AG04449 (cell line): ENCODE results near the gene LEP.
"Not testable (repeated sequence)": the region's sequence is repeated elsewhere in the genome, so short reads cannot be mapped to it uniquely, and the experiment has no call there.

Experiments used
- CTCF ChIA-PET: fragments of 350-600 bp; formaldehyde crosslinking; extraction: SDS; loops from one replicate; lab custom pipeline; 2021; ENCODE audit warnings: antibody characterized with exemption; lab: Yijun Ruan, JAX
- POLR2A ChIA-PET: fragments of 400-600, 350-600 bp; formaldehyde crosslinking; extraction: SDS; loops from one replicate; lab custom pipeline; 2020; ENCODE audit warnings: antibody characterized with exemption, inconsistent platforms; lab: Yijun Ruan, JAX
- DNase-seq: peaks from one replicate; pipeline ENCODE4 v3.0.0-alpha.2; 2010; ENCODE audit warnings: low read depth, low spot score
- H3K4me3 ChIP-seq: 2 replicates; pipeline ENCODE4 v1.5.1; 2011; ENCODE audit warnings: low read depth, mild to moderate bottlenecking, control low read depth, low read length
- TF ChIP-seq, protein P1 (sequence below): IDR thresholded peaks from one replicate; pipeline ENCODE4 v1.5.1; 2011; ENCODE audit warnings: mild to moderate bottlenecking, moderate library complexity, low read length, control low read depth, inconsistent platforms; ENCODE audit not compliant: insufficient read depth; ENCODE audit errors: missing control alignments

Gene LEP

DNA sequence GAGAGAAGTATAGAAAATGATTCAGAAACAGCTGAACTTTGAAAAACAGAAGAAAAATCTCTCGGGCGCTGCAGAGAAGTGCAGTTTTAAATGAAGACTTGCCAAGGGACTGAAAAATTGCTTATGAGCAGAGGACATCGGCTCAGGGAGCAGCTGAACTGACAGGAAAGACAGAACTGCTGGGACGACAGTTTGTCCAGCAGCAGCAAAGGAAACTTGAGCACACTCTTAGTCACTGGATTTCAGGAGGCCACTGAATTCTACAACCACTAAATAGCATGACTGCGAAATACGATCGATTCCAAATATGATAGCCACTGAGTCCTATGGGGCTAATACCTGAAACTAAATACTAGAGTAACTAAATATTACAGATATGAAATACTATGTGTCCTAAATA, 43.0 kb downstream of the LEP start:
- H3K4me3 ChIP-seq: no peak overlapping the region
- no peak for DNase-seq
- CTCF ChIA-PET: interaction anchor here (1.0 kb wide), 1 partner anchor 38 kb away, joined by 3 read pairs; no protein-coding TSS in a partner anchor
- POLR2A ChIA-PET: no interaction called here
- TF ChIP-seq, protein P1, sequence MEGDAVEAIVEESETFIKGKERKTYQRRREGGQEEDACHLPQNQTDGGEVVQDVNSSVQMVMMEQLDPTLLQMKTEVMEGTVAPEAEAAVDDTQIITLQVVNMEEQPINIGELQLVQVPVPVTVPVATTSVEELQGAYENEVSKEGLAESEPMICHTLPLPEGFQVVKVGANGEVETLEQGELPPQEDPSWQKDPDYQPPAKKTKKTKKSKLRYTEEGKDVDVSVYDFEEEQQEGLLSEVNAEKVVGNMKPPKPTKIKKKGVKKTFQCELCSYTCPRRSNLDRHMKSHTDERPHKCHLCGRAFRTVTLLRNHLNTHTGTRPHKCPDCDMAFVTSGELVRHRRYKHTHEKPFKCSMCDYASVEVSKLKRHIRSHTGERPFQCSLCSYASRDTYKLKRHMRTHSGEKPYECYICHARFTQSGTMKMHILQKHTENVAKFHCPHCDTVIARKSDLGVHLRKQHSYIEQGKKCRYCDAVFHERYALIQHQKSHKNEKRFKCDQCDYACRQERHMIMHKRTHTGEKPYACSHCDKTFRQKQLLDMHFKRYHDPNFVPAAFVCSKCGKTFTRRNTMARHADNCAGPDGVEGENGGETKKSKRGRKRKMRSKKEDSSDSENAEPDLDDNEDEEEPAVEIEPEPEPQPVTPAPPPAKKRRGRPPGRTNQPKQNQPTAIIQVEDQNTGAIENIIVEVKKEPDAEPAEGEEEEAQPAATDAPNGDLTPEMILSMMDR: no peak

- TF ChIP-seq, protein P1: no peak
- ChIA-PET CTCF (interaction anchor here (1.0 kb wide), 1 partner anchor 35 kb away, joined by 4 read pairs; no protein-coding TSS in a partner anchor), POLR2A (no interaction called here)
- no peak for DNase-seq
- no peak overlapping the region for H3K4me3 ChIP-seq
Measured at GRCh38 chr7:128287556-128287955, 46.5 kb downstream of the LEP start.

DNA sequence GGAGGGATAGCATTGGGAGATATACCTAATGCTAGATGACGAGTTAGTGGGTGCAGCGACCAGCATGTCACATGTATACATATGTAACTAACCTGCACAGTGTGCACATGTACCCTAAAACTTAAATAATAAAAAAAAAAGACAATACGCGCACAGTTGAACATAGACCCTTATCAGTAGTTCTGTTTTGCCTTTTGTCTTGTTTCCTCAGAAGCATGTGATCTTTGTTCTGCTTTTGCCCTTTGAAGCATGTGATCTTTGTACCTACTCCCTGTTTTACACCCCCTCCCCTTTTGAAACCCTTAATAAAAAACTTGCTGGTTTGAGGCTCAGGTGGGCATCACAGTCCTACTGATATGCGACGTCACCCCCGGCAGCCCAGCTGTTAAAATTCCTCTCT, 56.9 kb downstream of the LEP start:
- POLR2A ChIA-PET, DNase-seq, H3K4me3 ChIP-seq: not testable (repeated sequence)
- CTCF ChIA-PET: interaction anchor here (1.1 kb wide), 1 partner anchor 13 kb away, joined by 3 read pairs; no protein-coding TSS in a partner anchor

DNA sequence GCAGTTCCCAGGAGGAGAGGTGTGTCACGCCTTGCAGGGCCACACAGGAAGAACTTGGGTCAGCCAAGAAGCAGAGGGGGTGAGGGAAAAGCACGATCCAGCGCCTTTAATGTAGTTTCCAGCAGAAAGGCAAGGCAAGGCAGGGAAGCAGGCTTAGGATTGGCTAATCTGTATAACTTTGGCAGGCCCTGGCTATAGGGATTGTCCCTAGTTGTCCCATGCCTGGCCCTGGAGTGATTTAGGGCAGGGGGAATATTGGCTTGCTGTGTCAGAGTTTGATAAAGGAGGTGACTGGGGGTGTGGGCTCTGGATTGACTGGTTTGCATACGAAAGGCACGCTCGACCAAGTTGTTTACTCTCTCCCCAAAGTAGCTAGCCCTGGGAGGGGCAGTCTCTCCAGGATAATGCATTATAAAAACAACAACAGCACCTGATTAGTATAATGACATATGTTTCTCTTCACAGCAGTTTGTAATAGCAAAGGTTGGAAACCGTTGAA, 58.1 kb downstream of the LEP start:
- POLR2A ChIA-PET: no interaction called here
- CTCF ChIA-PET: no interaction called here
- TF ChIP-seq, protein P1: no peak
- DNase-seq: no peak
- H3K4me3 ChIP-seq: no peak overlapping the region

DNA sequence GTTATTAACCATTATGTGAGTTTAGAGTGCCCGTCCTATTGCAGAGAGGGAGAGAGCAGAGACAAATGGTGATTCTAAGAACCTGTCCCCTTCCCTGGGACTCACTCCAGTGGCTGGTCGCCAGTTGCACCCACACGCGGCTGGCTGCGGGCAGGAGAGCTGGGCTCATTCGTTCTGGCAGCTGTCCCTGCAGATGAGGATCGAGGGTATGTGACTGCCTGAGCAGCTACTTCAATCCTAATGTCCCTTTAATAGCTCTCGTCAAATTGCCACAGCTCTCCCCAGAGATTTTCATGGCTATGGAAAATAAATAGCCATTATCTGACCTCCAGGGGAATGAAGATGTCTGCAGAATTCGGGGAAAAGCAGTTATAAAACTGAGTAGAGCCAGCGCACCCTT, 61.1 kb downstream of the LEP start:
- TF ChIP-seq, protein P1: no peak
- no peak for DNase-seq
- POLR2A ChIA-PET: no interaction called here
- H3K4me3 ChIP-seq: no peak overlapping the region
- CTCF ChIA-PET: interaction anchor here (1.3 to 3.0 kb wide), 3 partner anchors 9 to 35 kb away, joined by 3 to 8 read pairs (median 4); no protein-coding TSS in a partner anchor

- TF ChIP-seq, protein P1: no peak
- no peak for DNase-seq
- ChIA-PET CTCF (interaction anchor here (1.2 to 3.0 kb wide), 3 partner anchors 8 to 20 kb away, joined by 3 to 8 read pairs (median 4); no protein-coding TSS in a partner anchor), POLR2A (interaction anchor here (0.6 kb wide), 1 partner anchor 26 kb away, joined by 3 read pairs; no protein-coding TSS in a partner anchor)
- no peak overlapping the region for H3K4me3 ChIP-seq
Measured at GRCh38 chr7:128303133-128303532, 62.1 kb downstream of the LEP start.

DNA sequence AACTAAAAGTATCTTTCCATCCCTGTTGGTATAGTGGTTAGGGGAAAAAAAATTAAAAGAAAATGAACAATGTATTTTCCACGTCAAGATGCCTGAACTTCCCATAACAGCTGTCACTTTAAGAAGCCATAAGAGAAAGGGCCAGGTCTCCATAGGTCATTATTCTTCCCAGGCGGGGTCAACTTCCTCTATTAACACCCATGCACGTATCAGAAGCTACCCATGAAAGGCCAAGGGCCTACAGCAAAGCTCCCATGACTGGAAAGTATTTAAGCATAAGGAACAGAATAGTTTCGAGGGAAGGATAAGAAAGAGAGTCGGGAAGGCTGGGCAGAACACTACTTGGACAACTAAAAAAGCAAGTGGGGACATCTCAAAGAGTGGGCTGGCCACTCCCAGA, 62.6 kb downstream of the LEP start:
- TF ChIP-seq, protein P1: no peak
- ChIA-PET CTCF (interaction anchor here (1.2 to 3.0 kb wide), 2 partner anchors 18 to 19 kb away, joined by 3 to 8 read pairs; no protein-coding TSS in a partner anchor), POLR2A (no interaction called here)
- no peak overlapping the region for H3K4me3 ChIP-seq
- DNase-seq: no peak
